ENCODE data around the gene ALOX15B. TPM values are rescaled to one million over a fixed set of nuclear protein-coding genes. Genes with fewer than 3 reads are reported as not detected.

The ALOX15B gene
- total RNA-seq, 1 experiment from 2014 or later: 0.30 TPM

- no peak for TF ChIP-seq ZBTB33 (IDR thresholded peaks at IDR 0.05; ENCODE audit: extremely low read depth, insufficient replicate concordance, low read length)
Measured at GRCh38 chr17:8063761-8064534, 25.1 kb downstream of the ALOX15B start (continued).

- ChIA-PET RAD21 (ENCODE audit: low non-redundant PET in 1 of 2, low total read pairs in 2 of 2, uncharacterized antibody in 2 of 2, unreplicated experiment in 2 of 2) (no interaction called here), CTCF (interaction anchor here (1.7 kb wide), 1 partner anchor 9 kb away, joined by 4 read pairs; no protein-coding TSS in a partner anchor), POLR2A (no interaction called here)
- DNase-seq (ENCODE audit: low read depth, low spot score): no peak
- no peak overlapping the region for H3K9ac ChIP-seq (ENCODE audit: low read length)
- no peaks in the 10 kb centered on the region for H4K20me1 ChIP-seq (ENCODE audit: insufficient read depth)
- no peak for ATAC-seq
- H3K9me2 ChIP-seq (ENCODE audit: insufficient read depth): no peaks in the 10 kb centered on the region
- TF ChIP-seq JUND (IDR thresholded peaks at IDR 0.05): no peak
- no peak overlapping the region for H3K27ac ChIP-seq (ENCODE audit: low read depth, low read length)
- no peaks in the 10 kb centered on the region for H3K9me3 ChIP-seq (ENCODE audit: control insufficient read depth in 1 of 2, insufficient read depth in 1 of 2, low read depth in 1 of 2, low read length in 2 of 2)
- H3K4me3 ChIP-seq (replicated peaks in 1 of 2; ENCODE audit: low read depth in 1 of 2, low read length in 2 of 2): no peak overlapping the region
- peaks cover 0 to 8% of the 10 kb centered on the region in 2 experiments; a peak in 2 of 4 replicates for H3K4me1 ChIP-seq (ENCODE audit: control insufficient read depth in 1 of 2, insufficient read depth in 2 of 2, low read length in 2 of 2)
- intact Hi-C loops (cut with micrococcal nuclease): loop anchor here (5.0 kb wide), 4 partner anchors 238 to 723 kb away; partner anchors contain the start of gene RPL26
- H3K36me3 ChIP-seq (ENCODE audit: control insufficient read depth in 1 of 2, insufficient read depth in 2 of 2, low read length in 2 of 2): no peaks in the 10 kb centered on the region
- no TSS peak for BruUV-seq (replicated peaks)
- no peak overlapping the region for H3K4me2 ChIP-seq (ENCODE audit: low read length)
- H2AFZ ChIP-seq (ENCODE audit: low read depth, low read length, poor library complexity, severe bottlenecking): no peak overlapping the region
- H3K27me3 ChIP-seq (ENCODE audit: insufficient read depth, low read length): no peaks in the 10 kb centered on the region
- H3K79me2 ChIP-seq (ENCODE audit: insufficient read depth, low read length): no peaks in the 10 kb centered on the region
Measured at GRCh38 chr17:8064561-8065019, 25.7 kb downstream of the ALOX15B start.

Measured in HCT116 (cell line).